ENCODE data around the gene ARID4B.
A peak's percentile ranks its signal among the peaks of the same experiment; 100 is the strongest.

ARID4B gene

GRCh38 chr1:235293322-235293942 lies 34.5 kb downstream of the ARID4B start (continued):
- TF ChIP-seq ZNF274 (IDR thresholded peaks at IDR 0.05; ENCODE audit: low read length) (no peak), ZNF274 (tag by site-specific recombination; IDR thresholded peaks at IDR 0.05; ENCODE audit: borderline replicate concordance) (no peak), ZSCAN30 (tag by site-specific recombination; IDR thresholded peaks at IDR 0.05) (no peak)

DNA sequence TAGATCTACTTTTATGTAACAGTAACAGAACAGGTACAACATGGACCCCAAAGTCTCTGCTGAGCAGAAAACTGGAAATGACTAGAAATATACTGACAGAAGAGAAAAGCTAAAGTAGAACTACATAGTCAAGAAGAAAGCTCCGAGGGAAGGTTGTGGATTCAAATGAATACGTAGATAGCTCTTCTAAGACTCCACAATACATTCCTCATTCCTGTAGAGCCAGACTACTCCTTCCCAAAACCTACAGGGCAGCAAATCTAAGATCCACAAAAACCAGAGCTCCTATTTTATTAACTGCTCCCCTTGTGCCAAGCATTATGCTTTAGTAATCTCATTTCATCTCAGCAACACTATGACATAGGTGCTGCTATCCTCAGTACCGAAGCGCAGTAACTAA lies 35.2 kb downstream of the ARID4B start:
- no peaks in the 10 kb centered on the region for H3K9me3 ChIP-seq (ENCODE audit: control insufficient read depth, insufficient read depth, low read depth, low read length)
- CTCF ChIA-PET = interaction anchor here (0.7 to 1.4 kb wide), 3 partner anchors 8 to 74 kb away, joined by 3 to 5 read pairs (median 3); partner anchors contain the start of gene TBCE
- peaks cover 21% of the 10 kb centered on the region for H3K4me1 ChIP-seq (ENCODE audit: control insufficient read depth, insufficient read depth, low read length)
- H3K36me3 ChIP-seq (ENCODE audit: control insufficient read depth in 2 of 2, insufficient read depth in 1 of 2, low read length in 2 of 2) = no peaks in the 10 kb centered on the region; a peak in 1 of 3 replicates
- POLR2A ChIA-PET = interaction anchor here (1.3 kb wide), 1 partner anchor 35 kb away, joined by 4 read pairs; the partner anchor contains the start of genes ARID4B and GGPS1
- H3K4me3 ChIP-seq (ENCODE audit: low read depth, low read length) = no peak overlapping the region
- no peak overlapping the region for H3K27ac ChIP-seq (ENCODE audit: extremely low read depth, low read depth, low read length)
- TF ChIP-seq ZNF626 (tag by site-specific recombination; IDR thresholded peaks at IDR 0.05) = no peak
- TF ChIP-seq ZNF544 (tag by site-specific recombination; IDR thresholded peaks at IDR 0.05) = no peak
- peak; percentile 32; the same call in 1 of the 2 replicates for TF ChIP-seq ZNF600 (tag by site-specific recombination; IDR thresholded peaks at IDR 0.05)

GRCh38 chr1:235291599-235292091 lies 36.3 kb downstream of the ARID4B start:
- Histone ChIP-seq H3K9me3 (ENCODE audit: control insufficient read depth, insufficient read depth, low read depth, low read length) (no peaks in the 10 kb centered on the region), H3K27ac (ENCODE audit: extremely low read depth, low read depth, low read length) (no peak overlapping the region), H3K4me3 (ENCODE audit: low read depth, low read length) (no peak overlapping the region), H3K4me1 (ENCODE audit: control insufficient read depth, insufficient read depth, low read length) (peaks cover 22% of the 10 kb centered on the region), H3K36me3 (ENCODE audit: control insufficient read depth in 2 of 2, insufficient read depth in 1 of 2, low read length in 2 of 2) (no peaks in the 10 kb centered on the region; a peak in 1 of 3 replicates)
- TF ChIP-seq PRDM1 (tag by site-specific recombination; IDR thresholded peaks at IDR 0.05) (peak; percentile 55; the same call in 1 of the 2 replicates), ZNF223 (tag by site-specific recombination; IDR thresholded peaks at IDR 0.05) (no peak), ZNF600 (tag by site-specific recombination; IDR thresholded peaks at IDR 0.05) (peak; percentile 95)
- ChIA-PET CTCF (interaction anchor here (0.6 to 1.4 kb wide), 3 partner anchors 12 to 16 kb away, joined by 4 to 5 read pairs (median 5); no protein-coding TSS in a partner anchor), POLR2A (interaction anchor here (0.7 kb wide), 1 partner anchor 57 kb away, joined by 3 read pairs; no protein-coding TSS in a partner anchor)

- no peaks in the 10 kb centered on the region; a peak in 1 of 3 replicates for H3K36me3 ChIP-seq (ENCODE audit: control insufficient read depth in 2 of 2, insufficient read depth in 1 of 2, low read length in 2 of 2)
- ChIA-PET POLR2A (no interaction called here), CTCF (interaction anchor here (0.6 to 0.8 kb wide), 2 partner anchors 13 to 14 kb away, joined by 3 to 5 read pairs; no protein-coding TSS in a partner anchor)
- H3K9me3 ChIP-seq (ENCODE audit: control insufficient read depth, insufficient read depth, low read depth, low read length) = no peaks in the 10 kb centered on the region
- TF ChIP-seq ZNF311 (tag by site-specific recombination; IDR thresholded peaks at IDR 0.05; ENCODE audit: borderline replicate concordance) (no peak), ZNF660 (tag by site-specific recombination; IDR thresholded peaks at IDR 0.05) (no peak), ZXDB (tag by site-specific recombination; IDR thresholded peaks at IDR 0.05) (no peak), ZNF449 (tag by site-specific recombination; IDR thresholded peaks at IDR 0.05) (no peak), ZNF830 (tag by site-specific recombination; IDR thresholded peaks at IDR 0.05; ENCODE audit: low read depth) (no peak), ZNF202 (tag by site-specific recombination; IDR thresholded peaks at IDR 0.05; ENCODE audit: borderline replicate concordance) (peak; percentile 62; the same call in 1 of the 2 replicates), KLF16 (tag by site-specific recombination; IDR thresholded peaks at IDR 0.05) (0 out of 2 replicates have a peak, but pooled peaks have one; percentile 33), ZNF600 (tag by site-specific recombination; IDR thresholded peaks at IDR 0.05) (peak; percentile 97), ZFP3 (tag by site-specific recombination; IDR thresholded peaks at IDR 0.05; ENCODE audit: low read depth) (no peak), ZNF335 (tag by site-specific recombination; conservative IDR thresholded peaks at IDR 0.05) (no peak), KLF17 (tag by site-specific recombination; IDR thresholded peaks at IDR 0.05) (no peak), ZNF677 (tag by site-specific recombination; IDR thresholded peaks at IDR 0.05) (no peak), ZNF121 (tag by site-specific recombination; IDR thresholded peaks at IDR 0.05) (peak; percentile 76)
- TF ChIP-seq, protein P1, sequence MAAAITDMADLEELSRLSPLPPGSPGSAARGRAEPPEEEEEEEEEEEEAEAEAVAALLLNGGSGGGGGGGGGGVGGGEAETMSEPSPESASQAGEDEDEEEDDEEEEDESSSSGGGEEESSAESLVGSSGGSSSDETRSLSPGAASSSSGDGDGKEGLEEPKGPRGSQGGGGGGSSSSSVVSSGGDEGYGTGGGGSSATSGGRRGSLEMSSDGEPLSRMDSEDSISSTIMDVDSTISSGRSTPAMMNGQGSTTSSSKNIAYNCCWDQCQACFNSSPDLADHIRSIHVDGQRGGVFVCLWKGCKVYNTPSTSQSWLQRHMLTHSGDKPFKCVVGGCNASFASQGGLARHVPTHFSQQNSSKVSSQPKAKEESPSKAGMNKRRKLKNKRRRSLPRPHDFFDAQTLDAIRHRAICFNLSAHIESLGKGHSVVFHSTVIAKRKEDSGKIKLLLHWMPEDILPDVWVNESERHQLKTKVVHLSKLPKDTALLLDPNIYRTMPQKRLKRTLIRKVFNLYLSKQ (tag by site-specific recombination; IDR thresholded peaks at IDR 0.05; ENCODE audit: borderline replicate concordance) = no peak
- no peak overlapping the region for H3K4me3 ChIP-seq (ENCODE audit: low read depth, low read length)
- peaks cover 24% of the 10 kb centered on the region for H3K4me1 ChIP-seq (ENCODE audit: control insufficient read depth, insufficient read depth, low read length)
- 0 out of 2 replicates have a peak overlapping the region, but pooled peaks have one; percentile 6 for H3K27ac ChIP-seq (ENCODE audit: extremely low read depth, low read depth, low read length)
These were observed 37.1 kb downstream of the ARID4B start for GRCh38 chr1:235290740-235291502.
